Suprapubic skin (tissue), 4 donors: Measurements from ENCODE around the gene DDX1.

Experiments
- POLR2A ChIP-seq, 2 donors: fragments of 450-650 bp; IDR thresholded peaks; one replicate each; pipeline ENCODE4 v1.6.1; 2017; ENCODE audit warnings: antibody characterized with exemption in 2 of 2, mild to moderate bottlenecking in 2 of 2, moderate library complexity in 2 of 2
- POLR2AphosphoS5 ChIP-seq, 3 donors: sonication (generic); formaldehyde crosslinking; IDR thresholded peaks; one replicate each; pipeline ENCODE4 v1.6.1; 2017; ENCODE audit warnings: antibody characterized with exemption in 3 of 3
- TF ChIP-seq, protein P1 (sequence below), 2 donors: fragments of 200-600 bp in 1 of 2; fragments of 450-650 bp in 1 of 2; sonication (generic) in 1 of 2; IDR thresholded peaks; one replicate each; pipeline ENCODE4 v1.5.1; 2016 to 2019; ENCODE audit warnings: antibody characterized with exemption in 2 of 2, mild to moderate bottlenecking in 1 of 2, moderate library complexity in 1 of 2

DNA sequence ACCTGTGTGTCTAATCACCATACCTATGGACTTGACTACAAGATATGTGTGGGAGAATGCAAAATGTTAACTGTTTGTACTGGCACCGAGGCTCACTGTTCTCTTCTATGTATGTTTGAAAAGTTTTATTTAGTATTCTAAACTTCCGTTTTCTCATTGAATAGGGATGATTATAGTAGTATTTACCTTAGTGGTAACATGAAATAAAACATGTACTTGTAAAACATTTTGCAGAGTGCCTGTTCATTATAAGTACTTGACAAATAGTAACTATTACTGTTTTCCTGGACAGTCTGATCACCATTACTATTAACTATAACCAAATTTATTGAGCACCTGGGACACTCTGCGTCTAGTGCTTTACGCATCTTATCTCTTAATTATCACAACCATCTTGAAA lies 24.8 kb downstream of the DDX1 start:
- TF ChIP-seq, protein P1, sequence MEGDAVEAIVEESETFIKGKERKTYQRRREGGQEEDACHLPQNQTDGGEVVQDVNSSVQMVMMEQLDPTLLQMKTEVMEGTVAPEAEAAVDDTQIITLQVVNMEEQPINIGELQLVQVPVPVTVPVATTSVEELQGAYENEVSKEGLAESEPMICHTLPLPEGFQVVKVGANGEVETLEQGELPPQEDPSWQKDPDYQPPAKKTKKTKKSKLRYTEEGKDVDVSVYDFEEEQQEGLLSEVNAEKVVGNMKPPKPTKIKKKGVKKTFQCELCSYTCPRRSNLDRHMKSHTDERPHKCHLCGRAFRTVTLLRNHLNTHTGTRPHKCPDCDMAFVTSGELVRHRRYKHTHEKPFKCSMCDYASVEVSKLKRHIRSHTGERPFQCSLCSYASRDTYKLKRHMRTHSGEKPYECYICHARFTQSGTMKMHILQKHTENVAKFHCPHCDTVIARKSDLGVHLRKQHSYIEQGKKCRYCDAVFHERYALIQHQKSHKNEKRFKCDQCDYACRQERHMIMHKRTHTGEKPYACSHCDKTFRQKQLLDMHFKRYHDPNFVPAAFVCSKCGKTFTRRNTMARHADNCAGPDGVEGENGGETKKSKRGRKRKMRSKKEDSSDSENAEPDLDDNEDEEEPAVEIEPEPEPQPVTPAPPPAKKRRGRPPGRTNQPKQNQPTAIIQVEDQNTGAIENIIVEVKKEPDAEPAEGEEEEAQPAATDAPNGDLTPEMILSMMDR (IDR thresholded peaks at IDR 0.05) = no peak
- TF ChIP-seq POLR2A (IDR thresholded peaks at IDR 0.05) = no peak
- no peak for TF ChIP-seq POLR2AphosphoS5 (IDR thresholded peaks at IDR 0.05)
